Fibroblast of skin of scalp (primary cell): ENCODE results near the gene INPP5A.
"Not testable (repeated sequence)": the region's sequence is repeated elsewhere in the genome, so short reads cannot be mapped to it uniquely, and the experiment has no call there.

Experiments
- DNase-seq: peaks from one replicate; pipeline ENCODE4 v3.0.0-alpha.2; 2013

INPP5A gene

GRCh38 chr10:132697578-132698200, 160.1 kb downstream of the INPP5A start:
- no peak for DNase-seq

GRCh38 chr10:132698211-132698751, 160.7 kb downstream of the INPP5A start:
- DNase-seq, result no peak

- no peak for DNase-seq
Observed at GRCh38 chr10:132698761-132699391, 161.3 kb downstream of the INPP5A start.

- no peak for DNase-seq
Observed at GRCh38 chr10:132699411-132700155, 162.0 kb downstream of the INPP5A start.

GRCh38 chr10:132700156-132701098, 162.8 kb downstream of the INPP5A start:
- DNase-seq, result peak; percentile 35

- no peak for DNase-seq
Observed at GRCh38 chr10:132701099-132701845, 163.7 kb downstream of the INPP5A start.

GRCh38 chr10:132701846-132702190, 164.2 kb downstream of the INPP5A start:
- no peak for DNase-seq

GRCh38 chr10:132702601-132703418, 165.2 kb downstream of the INPP5A start:
- no peak for DNase-seq

GRCh38 chr10:132703419-132704007, 165.9 kb downstream of the INPP5A start:
- no peak for DNase-seq

GRCh38 chr10:132704008-132704814, 166.6 kb downstream of the INPP5A start:
- DNase-seq, result no peak

- not testable (repeated sequence) for DNase-seq
Observed at GRCh38 chr10:132704815-132705064, 167.2 kb downstream of the INPP5A start.

- no peak for DNase-seq
Observed at GRCh38 chr10:132705173-132705572, 167.6 kb downstream of the INPP5A start.

- no peak for DNase-seq
Observed at GRCh38 chr10:132705943-132706342, 168.4 kb downstream of the INPP5A start.

- no peak for DNase-seq
Observed at GRCh38 chr10:132706701-132707100, 169.1 kb downstream of the INPP5A start.

GRCh38 chr10:132707121-132707775, 169.7 kb downstream of the INPP5A start:
- no peak for DNase-seq

GRCh38 chr10:132707776-132708171, 170.2 kb downstream of the INPP5A start:
- no peak for DNase-seq

GRCh38 chr10:132708441-132708840, 170.9 kb downstream of the INPP5A start:
- no peak for DNase-seq

- DNase-seq, result no peak
Observed at GRCh38 chr10:132708936-132709335, 171.3 kb downstream of the INPP5A start.

GRCh38 chr10:132709471-132709951, 171.9 kb downstream of the INPP5A start:
- DNase-seq, result no peak
